DOHH2 (cell line): Measurements from ENCODE around the gene HIBCH.
"Not testable (repeated sequence)": the region's sequence is repeated elsewhere in the genome, so short reads cannot be mapped to it uniquely, and the experiment has no call there.

Experiments
- H3F3A ChIP-seq: fragments of 200-600 bp; sonication (generic), shearing (Covaris generic); 2 replicates; pipeline ENCODE4 v1.6.0; 2016; ENCODE audit warnings: antibody characterized with exemption, mild to moderate bottlenecking; ENCODE audit not compliant: control insufficient read depth, insufficient read depth
- H3K27ac ChIP-seq: fragments of 200-600 bp; sonication (generic); 2 replicates; pipeline ENCODE4 v1.5.1; 2014; ENCODE audit warnings: low read depth, mild to moderate bottlenecking, low read length, moderate library complexity
- H3K27me3 ChIP-seq: fragments of 200-600 bp; sonication (generic); 2 replicates; pipeline ENCODE4 v1.6.1; 2014; ENCODE audit warnings: mild to moderate bottlenecking, low read length, mixed read lengths; ENCODE audit not compliant: control insufficient read depth
- H3K36me3 ChIP-seq: fragments of 200-600 bp; sonication (generic); 2 replicates; pipeline ENCODE4 v1.6.1; 2014; ENCODE audit warnings: mild to moderate bottlenecking, low read length, moderate library complexity, mixed read lengths; ENCODE audit not compliant: control insufficient read depth
- H3K4me1 ChIP-seq: fragments of 200-600 bp; sonication (generic); 2 replicates; pipeline ENCODE4 v1.6.1; 2014; ENCODE audit warnings: mild to moderate bottlenecking, low read length, mixed read lengths; ENCODE audit not compliant: control insufficient read depth
- H3K4me2 ChIP-seq: fragments of 200-600 bp; sonication (generic); 2 replicates; pipeline ENCODE4 v1.6.0; 2014; ENCODE audit warnings: mild to moderate bottlenecking, low read length, moderate library complexity
- H3K4me3 ChIP-seq: fragments of 200-600 bp; sonication (generic); 2 replicates; pipeline ENCODE4 v1.5.1; 2014; ENCODE audit warnings: mild to moderate bottlenecking, low read length, mixed read lengths
- H3K79me2 ChIP-seq: fragments of 200-600 bp; sonication (generic); 2 replicates; pipeline ENCODE4 v1.6.1; 2014; ENCODE audit warnings: mild to moderate bottlenecking, low read length, mixed read lengths; ENCODE audit not compliant: control insufficient read depth
- H3K9me2 ChIP-seq: fragments of 200-600 bp; sonication (generic); replicated peaks from 2 replicates; pipeline ENCODE4 v1.6.1; 2014; ENCODE audit warnings: mild to moderate bottlenecking, low read length, mixed read lengths; ENCODE audit not compliant: control insufficient read depth
- H3K9me3 ChIP-seq: fragments of 200-600 bp; sonication (generic); 2 replicates; pipeline ENCODE4 v1.6.1; 2014; ENCODE audit warnings: antibody characterized with exemption, low read length, mixed read lengths; ENCODE audit not compliant: control insufficient read depth, insufficient read depth
- H4K20me1 ChIP-seq: fragments of 200-600 bp; sonication (generic); 2 replicates; pipeline ENCODE4 v1.6.0; 2014; ENCODE audit warnings: low read depth, mild to moderate bottlenecking, antibody characterized with exemption, low read length, moderate library complexity; ENCODE audit not compliant: control insufficient read depth, insufficient read depth
- CTCF ChIP-seq: fragments of 200-600 bp; sonication (generic); IDR thresholded peaks from one replicate; pipeline ENCODE4 v1.5.1; 2014; ENCODE audit warnings: antibody characterized with exemption, mild to moderate bottlenecking, low read depth, low read length; ENCODE audit not compliant: poor library complexity, severe bottlenecking
- EZH2phosphoT487 ChIP-seq: fragments of 200-600 bp; sonication (generic); IDR thresholded peaks from 2 replicates; pipeline ENCODE4 v1.6.1; 2017; ENCODE audit warnings: borderline replicate concordance, mild to moderate bottlenecking, antibody characterized with exemption, low read length, moderate library complexity, mixed read lengths

The HIBCH gene

DNA sequence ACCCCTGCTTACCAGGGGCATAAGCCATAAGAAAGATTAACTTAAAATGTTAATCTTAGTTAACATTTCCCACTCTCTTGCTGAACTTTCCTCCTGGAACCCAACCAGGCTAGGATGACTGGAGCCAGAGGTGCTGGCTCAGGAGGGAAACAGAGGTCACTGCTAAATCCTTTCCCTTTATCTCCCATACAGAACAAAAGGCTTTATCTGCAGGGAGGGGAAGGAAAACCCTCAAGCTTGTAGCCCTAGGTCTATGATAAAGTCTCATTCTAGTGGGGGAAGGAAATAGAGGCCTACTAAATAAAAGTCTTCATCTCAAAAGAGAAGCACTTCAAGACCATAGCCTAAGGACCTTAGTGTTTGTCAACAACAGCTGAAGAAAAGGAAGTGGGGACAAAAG, 18.6 kb downstream of the HIBCH start:
- Histone ChIP-seq H3K4me1 (no peaks in the 10 kb centered on the region), H3K27ac (no peak overlapping the region), H3K9me2 (no peaks in the 10 kb centered on the region), H3K36me3 (peaks cover 13% of the 10 kb centered on the region), H3K9me3 (no peaks in the 10 kb centered on the region), H4K20me1 (no peaks in the 10 kb centered on the region), H3K27me3 (no peaks in the 10 kb centered on the region), H3K4me2 (no peak overlapping the region), H3F3A (no peaks in the 10 kb centered on the region), H3K79me2 (no peaks in the 10 kb centered on the region), H3K4me3 (no peak overlapping the region)
- no peak for TF ChIP-seq EZH2phosphoT487
- TF ChIP-seq CTCF, result no peak

DNA sequence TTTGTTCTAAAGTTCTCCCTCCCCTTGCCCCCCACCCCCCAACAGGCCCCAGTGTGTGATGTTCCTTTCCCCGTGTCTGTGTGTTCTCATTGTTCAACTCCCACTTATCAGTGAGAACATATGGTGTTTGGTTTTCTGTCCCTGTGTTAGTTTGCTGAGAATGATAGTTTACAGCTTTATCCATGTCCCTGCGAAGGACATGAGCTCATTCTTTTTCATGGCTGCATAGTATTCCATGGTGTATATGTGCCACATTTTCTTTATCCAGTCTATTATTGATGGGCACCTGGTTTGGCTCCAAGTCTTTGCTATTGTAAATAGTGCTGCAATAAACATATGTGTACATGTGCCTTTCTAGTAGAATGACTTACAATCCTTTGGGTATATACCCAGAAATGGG, 21.7 kb downstream of the HIBCH start:
- H3K4me3 ChIP-seq, H3K9me2 ChIP-seq, H3K4me1 ChIP-seq, H3K9me3 ChIP-seq, H4K20me1 ChIP-seq, H3K27ac ChIP-seq, H3K4me2 ChIP-seq, H3F3A ChIP-seq, H3K27me3 ChIP-seq, H3K79me2 ChIP-seq: not testable (repeated sequence)
- H3K36me3 ChIP-seq, result peaks cover 15% of the 10 kb centered on the region

GRCh38 chr2:190283783-190284182, 35.8 kb downstream of the HIBCH start:
- Histone ChIP-seq H3K4me3 (no peak overlapping the region), H3K36me3 (peaks cover 12% of the 10 kb centered on the region), H3K4me2 (no peak overlapping the region), H3K4me1 (no peaks in the 10 kb centered on the region), H3F3A (no peaks in the 10 kb centered on the region), H3K9me2 (no peaks in the 10 kb centered on the region), H4K20me1 (no peaks in the 10 kb centered on the region), H3K27ac (no peak overlapping the region), H3K9me3 (no peaks in the 10 kb centered on the region), H3K27me3 (no peaks in the 10 kb centered on the region), H3K79me2 (no peaks in the 10 kb centered on the region)
- TF ChIP-seq EZH2phosphoT487, result no peak
- TF ChIP-seq CTCF, result no peak

- peaks cover 11% of the 10 kb centered on the region for H3K4me1 ChIP-seq
- no peak overlapping the region for H3K27ac ChIP-seq
- H4K20me1 ChIP-seq, result no peaks in the 10 kb centered on the region
- H3K79me2 ChIP-seq, result no peaks in the 10 kb centered on the region
- TF ChIP-seq EZH2phosphoT487, result no peak
- no peak for TF ChIP-seq CTCF
- peaks cover 10% of the 10 kb centered on the region for H3K36me3 ChIP-seq
- no peaks in the 10 kb centered on the region for H3K27me3 ChIP-seq
- H3F3A ChIP-seq, result no peaks in the 10 kb centered on the region
- no peaks in the 10 kb centered on the region for H3K9me3 ChIP-seq
- no peak overlapping the region for H3K4me3 ChIP-seq
- no peak overlapping the region for H3K4me2 ChIP-seq
- no peaks in the 10 kb centered on the region for H3K9me2 ChIP-seq
Measured at GRCh38 chr2:190280565-190281350, 38.9 kb downstream of the HIBCH start.

GRCh38 chr2:190279256-190280134, 40.1 kb downstream of the HIBCH start:
- not testable (repeated sequence) for H3K27ac ChIP-seq

More at GRCh38 chr2:190279256-190280134, 40.1 kb downstream of the HIBCH start:
- Histone ChIP-seq H3K36me3 (peaks cover 10% of the 10 kb centered on the region), H3K4me1 (peaks cover 11% of the 10 kb centered on the region)
- not testable (repeated sequence) for H3F3A ChIP-seq, H3K9me2 ChIP-seq, H3K79me2 ChIP-seq, H3K4me2 ChIP-seq, H3K4me3 ChIP-seq, H3K27me3 ChIP-seq, H3K9me3 ChIP-seq, H4K20me1 ChIP-seq
